Measurements from ENCODE around the gene GNAT1. TPM values are rescaled to one million over a fixed set of nuclear protein-coding genes. Genes with fewer than 3 reads are reported as not detected.
"Not testable (repeated sequence)": the region's sequence is repeated elsewhere in the genome, so short reads cannot be mapped to it uniquely, and the experiment has no call there.

Gene GNAT1
- polyA plus RNA-seq, 1 experiment: not detected

GRCh38 chr3:50224639-50225038 is 33.2 kb downstream of the GNAT1 start:
- TF ChIP-seq CTCF (IDR thresholded peaks at IDR 0.05; ENCODE audit: insufficient read depth, low read depth, low read length): no peak
- CTCF ChIA-PET: interaction anchor here (1.3 to 17.7 kb wide), 8 partner anchors 9 to 103 kb away, joined by 4 to 378 read pairs (median 32); partner anchors contain the start of genes GNAT1 and SEMA3B
- Histone ChIP-seq H3K27me3 (ENCODE audit: control insufficient read depth, insufficient read depth, low read length) (peaks cover 7% of the 10 kb centered on the region), H3K4me3 (ENCODE audit: low read depth, low read length) (no peak overlapping the region), H3K36me3 (ENCODE audit: control insufficient read depth, insufficient read depth, low read length) (no peaks in the 10 kb centered on the region)
- DNase-seq (ENCODE audit: low read depth): no peak
- POLR2A ChIA-PET: no interaction called here

GRCh38 chr3:50226888-50227389 is 35.5 kb downstream of the GNAT1 start:
- POLR2A ChIA-PET: interaction anchor here (0.6 to 0.7 kb wide), 3 partner anchors 46 to 690 kb away, joined by 5 to 12 read pairs (median 6); no protein-coding TSS in a partner anchor
- no peak for DNase-seq (ENCODE audit: low read depth)

DNA sequence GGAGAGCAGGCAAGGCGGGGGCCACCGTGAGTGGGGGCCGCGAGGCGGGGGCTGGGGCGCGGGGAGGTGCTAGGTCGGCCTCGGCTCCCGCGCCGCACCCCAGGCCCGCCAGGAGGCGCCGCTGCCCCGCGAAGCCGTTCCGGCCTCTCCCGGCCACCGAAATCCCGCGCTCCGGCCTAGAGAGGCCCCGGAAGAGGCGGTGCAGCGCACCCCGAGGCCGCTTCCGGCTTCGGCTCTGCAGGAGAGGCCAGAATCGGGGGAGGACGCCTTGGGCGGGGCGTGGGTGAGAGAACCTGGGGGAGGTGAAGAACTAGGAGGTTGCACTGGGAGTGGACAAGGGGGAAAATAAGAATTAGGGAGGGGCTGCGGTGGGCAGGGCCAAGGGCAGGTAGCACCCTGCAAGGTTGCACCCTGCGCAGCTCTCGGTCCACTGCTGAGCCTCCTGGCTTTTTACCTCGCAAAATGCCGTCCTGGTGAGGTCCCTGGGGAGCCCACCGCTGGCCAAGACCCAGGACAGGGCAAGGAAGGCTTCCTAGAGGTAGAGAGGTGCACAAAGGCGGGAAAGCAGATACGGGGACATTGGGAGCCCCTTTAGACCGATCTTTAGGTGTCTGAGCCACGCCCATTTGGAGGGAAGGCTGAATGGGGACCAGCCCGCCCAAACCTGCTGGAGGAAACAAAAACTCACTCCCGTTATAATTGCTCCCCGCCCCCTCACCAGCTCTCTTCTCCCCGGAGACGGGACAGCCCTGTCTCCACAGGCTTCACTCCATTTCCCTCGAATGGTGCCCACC is 36.2 kb downstream of the GNAT1 start:
- no peak for DNase-seq (ENCODE audit: low read depth)
- peak overlapping the region; percentile 83 for H3K4me3 ChIP-seq (ENCODE audit: low read depth, low read length)
- POLR2A ChIA-PET: no interaction called here
- CTCF ChIA-PET: interaction anchor here (0.6 to 17.7 kb wide), 36 partner anchors 8 to 106 kb away, joined by 3 to 378 read pairs (median 6); partner anchors contain the start of genes GNAI2, GNAT1, HYAL3 and LSMEM2
- TF ChIP-seq CTCF (IDR thresholded peaks at IDR 0.05; ENCODE audit: insufficient read depth, low read depth, low read length): peak; percentile 54
- no peaks in the 10 kb centered on the region for H3K36me3 ChIP-seq (ENCODE audit: control insufficient read depth, insufficient read depth, low read length)
- peaks cover 7% of the 10 kb centered on the region for H3K27me3 ChIP-seq (ENCODE audit: control insufficient read depth, insufficient read depth, low read length)

More at GRCh38 chr3:50226888-50227389, 35.5 kb downstream of the GNAT1 start:
- Histone ChIP-seq H3K27me3 (ENCODE audit: control insufficient read depth, insufficient read depth, low read length) (peaks cover 7% of the 10 kb centered on the region), H3K4me3 (ENCODE audit: low read depth, low read length) (peak overlapping the region; percentile 83), H3K36me3 (ENCODE audit: control insufficient read depth, insufficient read depth, low read length) (no peaks in the 10 kb centered on the region)
- CTCF ChIA-PET: interaction anchor here (0.6 to 17.7 kb wide), 34 partner anchors 9 to 110 kb away, joined by 3 to 378 read pairs (median 6); partner anchors contain the start of genes GNAI2, GNAT1, HYAL3 and LSMEM2
- TF ChIP-seq CTCF (IDR thresholded peaks at IDR 0.05; ENCODE audit: insufficient read depth, low read depth, low read length): no peak

DNA sequence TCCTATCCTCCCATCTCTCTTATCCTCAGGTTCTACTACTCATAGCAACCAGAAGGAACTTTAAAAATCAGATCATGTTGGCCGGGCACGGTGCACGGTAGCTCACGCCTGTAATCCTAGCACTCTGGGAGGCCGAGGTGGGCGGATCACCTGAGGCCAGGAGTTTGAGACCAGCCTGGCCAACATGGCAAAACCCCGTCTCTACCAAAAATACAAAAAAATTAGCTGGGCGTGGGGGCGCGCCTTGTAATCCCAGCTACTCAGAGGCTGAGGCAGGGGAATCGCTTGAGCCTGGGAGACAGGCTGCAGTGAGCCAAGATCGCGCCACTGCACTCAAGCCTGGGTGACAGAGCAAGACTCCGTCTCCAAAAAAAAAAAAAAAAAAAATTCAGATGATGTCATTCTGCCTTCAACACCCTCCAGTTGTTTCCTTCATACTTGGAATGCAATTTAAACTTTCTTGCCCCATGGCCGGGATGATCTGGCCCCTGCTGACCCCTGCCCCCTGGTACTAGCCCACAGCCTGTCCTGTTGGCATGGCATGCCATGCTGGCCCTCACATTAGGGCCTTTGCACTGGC is 36.9 kb downstream of the GNAT1 start:
- H3K27me3 ChIP-seq (ENCODE audit: control insufficient read depth, insufficient read depth, low read length); DNase-seq (ENCODE audit: low read depth); H3K36me3 ChIP-seq (ENCODE audit: control insufficient read depth, insufficient read depth, low read length); POLR2A ChIA-PET: not testable (repeated sequence)
- CTCF ChIA-PET: interaction anchor here (1.0 to 17.7 kb wide), 11 partner anchors 12 to 96 kb away, joined by 3 to 378 read pairs (median 8); partner anchors contain the start of genes GNAT1, LSMEM2 and SEMA3B
- H3K4me3 ChIP-seq (ENCODE audit: low read depth, low read length): peak overlapping the region; percentile 83

DNA sequence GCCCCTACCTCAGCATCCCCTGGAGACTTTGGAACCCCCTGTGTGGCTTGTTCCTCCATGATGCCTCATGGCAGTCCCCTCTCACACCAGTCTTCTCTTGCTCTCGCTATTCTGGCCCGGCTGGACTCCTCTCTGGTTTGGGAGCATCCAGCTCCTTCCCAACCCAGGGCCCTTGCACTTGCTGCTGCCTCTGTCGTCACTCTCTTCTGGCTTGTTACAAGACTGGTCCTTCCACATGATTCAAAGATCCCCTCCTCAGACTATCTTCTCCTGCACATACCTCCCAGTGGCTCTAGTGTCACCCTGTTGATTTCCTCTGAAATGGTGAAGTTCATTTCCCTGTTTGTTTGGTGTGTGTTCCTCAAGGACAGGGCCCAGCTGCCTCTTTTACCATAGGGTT is 38.1 kb downstream of the GNAT1 start:
- CTCF ChIA-PET: interaction anchor here (1.0 to 17.7 kb wide), 9 partner anchors 10 to 109 kb away, joined by 4 to 378 read pairs (median 8); partner anchors contain the start of genes GNAT1 and SEMA3B
- POLR2A ChIA-PET: no interaction called here
- no peak for TF ChIP-seq CTCF (IDR thresholded peaks at IDR 0.05; ENCODE audit: insufficient read depth, low read depth, low read length)
- Histone ChIP-seq H3K4me3 (ENCODE audit: low read depth, low read length) (no peak overlapping the region), H3K36me3 (ENCODE audit: control insufficient read depth, insufficient read depth, low read length) (no peaks in the 10 kb centered on the region), H3K27me3 (ENCODE audit: control insufficient read depth, insufficient read depth, low read length) (peaks cover 4% of the 10 kb centered on the region)
- DNase-seq (ENCODE audit: low read depth): no peak

All from BJ (cell line).